ENCODE measurements around the gene GALNTL6. TPM values are rescaled to one million over a fixed set of nuclear protein-coding genes. Genes with fewer than 3 reads are reported as not detected.

The GALNTL6 gene
- total and polyA plus RNA-seq, 7 donors, result 0.14 to 2.5 (median 0.42) TPM; not detected in 1

GRCh38 chr4:172978848-172979247 lies 1165.6 kb downstream of the GALNTL6 start:
- 12 to 60% methylated on average over 4 of the region's 4 CpGs for WGBS, 2 donors
- Histone ChIP-seq H3K4me1 (no peaks in the 10 kb centered on the region), H3K27ac (no peak overlapping the region), H3K27me3 (no peaks in the 10 kb centered on the region), H3K9me3 (no peaks in the 10 kb centered on the region), H3K4me3 (no peak overlapping the region), H3K36me3 (no peaks in the 10 kb centered on the region)
- no peak for DNase-seq
- intact Hi-C loops (cut with DNase I), result no loop called here
- TF ChIP-seq EP300 (IDR thresholded peaks at IDR 0.05) (no peak), CTCF (IDR thresholded peaks at IDR 0.05) (no peak), POLR2AphosphoS5 (IDR thresholded peaks at IDR 0.05) (no peak), POLR2A (IDR thresholded peaks at IDR 0.05) (no peak)

- TF ChIP-seq POLR2A (IDR thresholded peaks at IDR 0.05) (no peak), EP300 (IDR thresholded peaks at IDR 0.05) (no peak), POLR2AphosphoS5 (IDR thresholded peaks at IDR 0.05) (no peak), CTCF (IDR thresholded peaks at IDR 0.05) (no peak)
- intact Hi-C loops (cut with DNase I), result no loop called here
- no peaks in the 10 kb centered on the region for H3K4me1 ChIP-seq
- H3K36me3 ChIP-seq, result no peaks in the 10 kb centered on the region
- no peaks in the 10 kb centered on the region for H3K27me3 ChIP-seq
- no peak overlapping the region for H3K4me3 ChIP-seq
- 22 to 73% methylated on average over 1 of the region's 1 CpG for WGBS, 2 donors
- no peak for DNase-seq
- no peaks in the 10 kb centered on the region for H3K9me3 ChIP-seq
- no peak overlapping the region for H3K27ac ChIP-seq
These were observed 1166.1 kb downstream of the GALNTL6 start for GRCh38 chr4:172979332-172979731.

GRCh38 chr4:172980219-172980618 lies 1167.0 kb downstream of the GALNTL6 start:
- WGBS, 2 donors, result 96 to 97% methylated on average over 3 of the region's 3 CpGs
- intact Hi-C loops (cut with DNase I), result no loop called here
- DNase-seq, result no peak
- H3K4me3 ChIP-seq, result no peak overlapping the region
- H3K4me1 ChIP-seq, result no peaks in the 10 kb centered on the region
- H3K27me3 ChIP-seq, result no peaks in the 10 kb centered on the region
- H3K9me3 ChIP-seq, result no peaks in the 10 kb centered on the region
- H3K36me3 ChIP-seq, result no peaks in the 10 kb centered on the region
- H3K27ac ChIP-seq, result no peak overlapping the region
- TF ChIP-seq POLR2AphosphoS5 (IDR thresholded peaks at IDR 0.05), result no peak
- TF ChIP-seq CTCF (IDR thresholded peaks at IDR 0.05), result no peak
- TF ChIP-seq POLR2A (IDR thresholded peaks at IDR 0.05), result no peak
- no peak for TF ChIP-seq EP300 (IDR thresholded peaks at IDR 0.05)

DNA sequence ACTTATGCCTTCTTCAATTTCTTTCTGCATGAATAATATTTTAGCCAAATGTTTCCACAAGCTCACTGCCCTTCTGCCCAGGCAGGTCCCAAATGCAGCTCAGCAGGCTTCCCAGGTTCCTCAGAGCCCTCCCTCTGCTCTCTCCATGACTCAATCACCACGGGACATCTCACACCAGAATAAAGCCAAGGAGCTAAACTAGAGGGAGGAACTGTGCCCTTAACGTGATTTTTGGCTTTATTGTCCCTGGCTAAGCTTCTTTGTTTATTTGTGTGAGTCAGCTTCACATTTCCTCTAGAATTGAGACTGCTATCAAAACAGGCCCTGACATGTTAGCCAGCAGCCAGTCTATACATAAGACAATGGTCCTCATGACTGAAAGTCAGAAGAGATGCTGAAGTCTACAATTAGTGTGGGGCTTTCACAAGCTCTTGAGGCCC lies 1169.0 kb downstream of the GALNTL6 start:
- DNase-seq, result no peak
- Histone ChIP-seq H3K36me3 (no peaks in the 10 kb centered on the region), H3K4me1 (no peaks in the 10 kb centered on the region), H3K27ac (no peak overlapping the region), H3K4me3 (no peak overlapping the region), H3K9me3 (no peaks in the 10 kb centered on the region), H3K27me3 (no peaks in the 10 kb centered on the region)
- WGBS, 2 donors, result 8 to 48% methylated on average over 2 of the region's 2 CpGs
- no peak for TF ChIP-seq CTCF (IDR thresholded peaks at IDR 0.05)
- TF ChIP-seq POLR2A (IDR thresholded peaks at IDR 0.05), result no peak
- no peak for TF ChIP-seq EP300 (IDR thresholded peaks at IDR 0.05)
- no peak for TF ChIP-seq POLR2AphosphoS5 (IDR thresholded peaks at IDR 0.05)
- intact Hi-C loops (cut with DNase I), result no loop called here

DNA sequence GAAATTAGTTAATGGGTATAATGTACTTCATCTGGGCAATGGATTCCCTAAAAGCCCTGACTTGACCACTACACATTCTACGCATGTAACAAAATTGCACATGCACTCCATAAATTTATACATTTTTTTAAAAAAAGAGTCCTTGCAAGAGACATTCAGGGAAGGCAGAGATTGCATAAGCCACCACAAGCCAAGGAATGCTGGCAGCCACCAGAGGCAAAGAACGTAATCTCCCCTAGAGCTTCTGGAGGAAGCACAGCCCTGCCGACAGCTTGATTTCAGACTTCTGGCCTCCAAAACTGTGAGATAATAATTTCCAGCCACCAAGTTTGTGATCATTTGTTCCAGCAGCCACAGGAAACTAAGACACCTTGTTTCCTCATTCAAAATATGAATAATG lies 1169.8 kb downstream of the GALNTL6 start:
- TF ChIP-seq POLR2AphosphoS5 (IDR thresholded peaks at IDR 0.05), result no peak
- no peak for TF ChIP-seq POLR2A (IDR thresholded peaks at IDR 0.05)
- no peak for TF ChIP-seq CTCF (IDR thresholded peaks at IDR 0.05)
- no peak for TF ChIP-seq EP300 (IDR thresholded peaks at IDR 0.05)
- no peaks in the 10 kb centered on the region for H3K9me3 ChIP-seq
- DNase-seq, result no peak
- H3K4me3 ChIP-seq, result no peak overlapping the region
- H3K27me3 ChIP-seq, result no peaks in the 10 kb centered on the region
- H3K27ac ChIP-seq, result no peak overlapping the region
- no peaks in the 10 kb centered on the region for H3K4me1 ChIP-seq
- 95 to 98% methylated on average over 3 of the region's 3 CpGs for WGBS, 2 donors
- intact Hi-C loops (cut with DNase I), result no loop called here
- no peaks in the 10 kb centered on the region for H3K36me3 ChIP-seq
